NCI-H2227 treated with DMSO at 0.1 percent for 48 hours (cell line): ENCODE data around the gene ADGRD1.

ENCODE experiments used
- DNase-seq: peaks from one replicate; lab custom pipeline; 2025; lab: John Stamatoyannopoulos, UW

The ADGRD1 gene

GRCh38 chr12:131043401-131043871 is 89.7 kb downstream of the ADGRD1 start:
- no peak for DNase-seq

DNA sequence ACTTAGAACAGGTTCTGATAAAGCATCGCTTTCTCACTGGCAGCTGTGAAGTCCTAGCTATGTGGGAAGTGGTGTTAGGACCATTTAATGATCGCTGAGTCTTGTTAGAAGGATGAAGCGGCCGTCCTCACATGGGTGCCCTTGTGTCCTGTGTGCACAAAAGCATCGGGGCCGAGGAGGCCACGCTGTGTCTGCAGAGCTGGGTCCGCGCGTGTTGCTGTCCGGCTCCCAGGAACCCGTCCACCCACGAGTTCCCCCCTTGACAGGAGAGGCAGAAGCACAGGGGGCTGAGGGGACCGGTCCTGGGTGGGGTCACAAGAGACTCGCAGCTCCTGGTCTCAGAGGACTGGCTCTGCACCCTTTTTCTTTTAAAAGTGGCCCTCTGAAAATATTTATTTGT is 90.4 kb downstream of the ADGRD1 start:
- DNase-seq: no peak

DNA sequence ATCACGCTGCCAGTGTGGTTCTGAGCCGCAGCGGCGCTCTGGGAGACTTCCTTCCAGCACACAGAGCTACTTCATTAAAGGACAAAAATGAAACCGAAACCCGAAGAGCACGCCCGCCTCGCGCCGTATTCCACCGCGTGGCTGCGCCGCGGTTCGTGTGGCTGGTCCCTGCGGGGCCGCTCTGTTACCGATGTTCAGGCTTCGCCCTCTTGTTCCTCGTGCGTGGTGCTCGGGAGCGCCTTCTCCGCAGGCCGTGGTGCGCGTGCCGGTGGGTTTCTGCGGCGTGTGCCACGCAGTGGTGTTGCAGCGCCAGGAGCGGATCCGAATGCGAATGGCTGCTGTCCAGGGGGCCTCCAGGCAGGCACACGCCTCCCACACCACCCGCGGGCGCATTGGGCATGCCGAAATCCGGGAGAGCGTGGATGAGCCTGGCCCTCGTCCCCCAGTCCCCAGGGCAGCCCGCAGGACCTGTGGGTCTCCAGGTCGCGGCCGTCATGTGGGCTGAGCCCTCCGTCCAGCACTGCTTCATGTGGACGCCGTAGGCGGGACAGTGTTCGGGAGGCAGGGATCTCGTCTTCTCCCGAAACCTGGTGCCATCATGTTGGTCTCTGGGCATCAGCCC is 91.2 kb downstream of the ADGRD1 start:
- peak; percentile 12 for DNase-seq

DNA sequence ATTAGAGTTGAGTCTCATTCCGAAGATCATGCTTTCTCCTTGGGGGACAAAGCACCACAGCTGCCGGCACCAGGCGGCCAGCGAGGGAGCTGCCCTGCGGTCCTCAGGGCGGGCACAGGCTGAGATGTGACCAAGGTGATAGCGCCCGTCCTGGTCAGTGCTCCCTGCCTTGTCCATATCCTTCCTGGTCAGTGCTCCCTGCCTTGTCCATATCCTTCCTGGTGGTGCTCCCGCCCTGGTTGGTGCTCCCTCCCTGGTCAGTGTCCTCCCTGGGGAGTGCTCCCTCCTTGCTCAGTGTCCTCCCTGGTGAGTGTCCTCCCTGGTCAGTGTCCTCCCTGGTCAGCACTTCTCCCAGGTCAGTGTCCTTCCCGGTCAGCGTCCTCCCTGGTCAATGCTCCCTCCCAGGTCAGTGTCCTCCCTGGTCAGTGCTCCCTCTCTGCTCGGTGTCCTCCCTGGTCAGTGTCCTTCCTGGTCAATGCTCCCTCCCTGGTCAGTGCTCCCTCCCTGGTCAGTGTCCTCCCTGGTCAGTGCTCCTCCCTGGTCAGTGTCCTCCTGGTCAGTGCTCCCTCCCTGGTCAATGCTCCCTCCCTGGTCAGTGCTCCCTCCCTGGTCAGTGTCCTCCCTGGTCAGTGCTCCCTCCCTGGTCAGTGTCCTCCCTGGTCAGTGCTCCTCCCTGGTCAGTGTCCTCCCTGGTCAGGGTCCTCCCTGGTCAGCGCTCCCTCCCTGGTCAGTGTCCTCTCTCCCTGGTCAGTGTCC is 92.2 kb downstream of the ADGRD1 start:
- no peak for DNase-seq

DNA sequence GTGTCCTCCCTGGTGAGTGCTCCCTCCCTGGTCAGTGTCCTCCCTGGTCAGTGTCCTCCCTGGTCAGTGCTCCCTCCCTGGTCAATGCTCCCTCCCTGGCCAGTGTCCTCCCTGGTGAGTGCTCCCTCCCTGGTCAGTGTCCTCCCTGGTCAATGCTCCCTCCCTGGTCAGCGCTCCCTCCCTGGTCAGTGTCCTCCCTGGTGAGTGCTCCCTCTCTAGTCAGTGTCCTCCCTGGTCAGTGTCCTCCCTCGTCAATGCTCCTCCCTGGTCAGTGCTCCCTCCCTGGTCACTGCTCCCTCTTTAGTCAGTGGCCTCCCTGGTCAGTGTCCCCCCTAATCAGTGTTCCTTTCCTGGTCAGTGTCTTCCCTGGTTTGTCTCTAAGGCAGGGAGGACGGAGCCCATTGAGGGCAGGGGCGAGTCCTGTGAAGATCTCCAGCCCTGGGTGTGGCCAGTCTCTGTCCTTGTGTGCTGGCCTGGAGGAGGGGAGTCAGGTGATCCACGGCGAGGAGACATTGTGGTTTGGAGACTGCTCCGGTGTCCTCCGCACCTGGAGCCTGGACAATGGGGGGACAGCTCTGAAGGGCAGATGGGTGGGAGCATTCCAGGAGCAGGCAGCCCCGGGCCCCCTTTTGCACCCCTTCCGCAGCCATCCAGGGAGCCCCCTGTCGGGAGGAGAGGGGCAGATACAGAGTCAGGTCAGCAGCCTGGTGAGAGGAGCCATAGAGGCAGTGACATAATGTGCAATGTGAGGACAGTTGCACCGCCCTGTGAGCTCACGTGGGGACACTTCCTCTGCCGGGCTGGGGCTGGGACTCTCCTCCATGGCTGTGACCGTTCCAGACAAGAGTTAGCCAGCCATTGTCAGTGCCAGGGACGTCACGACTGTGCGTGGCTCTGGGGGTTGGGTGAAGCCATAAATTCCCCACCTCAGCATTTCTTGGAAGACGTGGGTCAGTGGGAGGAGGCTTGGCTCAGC is 93.4 kb downstream of the ADGRD1 start:
- DNase-seq: no peak

DNA sequence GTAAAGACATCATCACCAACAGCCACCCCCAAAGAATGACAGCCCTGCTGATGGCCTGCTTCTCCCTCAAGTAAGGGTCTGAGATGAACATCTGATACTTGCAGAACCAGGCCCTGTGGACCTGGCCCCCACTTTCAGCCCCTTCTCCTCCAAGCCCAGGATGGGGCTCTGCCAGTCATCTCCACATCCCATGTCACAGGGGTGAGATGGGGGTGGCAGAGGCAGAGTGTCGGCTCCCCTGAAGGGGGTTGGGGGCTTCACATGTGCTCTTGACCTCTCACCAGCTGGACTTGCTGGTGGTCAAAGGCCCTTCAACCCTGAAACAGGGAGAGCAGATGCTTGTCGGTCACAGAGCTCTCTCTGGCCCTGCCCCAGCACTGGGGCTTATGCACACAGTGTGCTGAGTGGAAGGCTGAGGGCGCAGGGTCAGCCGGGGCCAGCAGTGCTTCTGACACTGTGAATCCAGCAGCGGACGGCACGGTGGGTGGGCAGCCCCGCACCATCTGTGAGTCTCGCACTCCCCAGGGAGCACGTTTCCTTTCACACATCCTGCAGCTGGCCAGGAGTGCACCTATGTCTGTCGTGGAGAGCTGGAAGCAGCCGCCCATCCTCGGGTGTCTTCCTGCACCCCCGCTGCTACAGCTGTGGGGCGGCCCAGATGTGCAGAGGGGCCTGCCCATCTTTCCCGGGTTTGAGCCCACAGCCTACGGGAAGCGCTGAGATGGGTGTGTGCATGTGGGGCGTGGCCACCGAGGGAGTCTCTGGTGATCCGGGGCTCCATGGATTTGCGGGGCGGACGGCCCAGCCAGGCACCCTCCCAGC is 94.3 kb downstream of the ADGRD1 start:
- DNase-seq: no peak

DNA sequence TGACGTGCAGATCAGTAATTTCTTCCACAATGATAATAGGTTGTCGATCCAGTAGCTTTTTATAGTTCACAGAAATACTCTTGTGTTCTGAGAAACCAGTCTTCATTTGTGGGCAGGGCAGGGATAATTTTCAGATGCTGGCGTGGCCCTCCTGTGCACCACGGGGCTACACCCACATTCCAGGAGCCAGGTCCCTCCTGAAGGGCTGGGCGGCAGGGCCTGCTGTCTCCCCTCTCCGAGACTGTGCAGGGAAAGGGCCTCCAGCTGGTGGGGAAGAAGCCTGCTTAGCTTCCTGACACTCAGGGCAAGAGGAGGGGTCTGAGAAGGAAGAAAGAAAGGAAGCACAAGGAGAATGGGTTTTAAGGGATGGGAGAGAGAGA is 94.9 kb downstream of the ADGRD1 start:
- DNase-seq: no peak

DNA sequence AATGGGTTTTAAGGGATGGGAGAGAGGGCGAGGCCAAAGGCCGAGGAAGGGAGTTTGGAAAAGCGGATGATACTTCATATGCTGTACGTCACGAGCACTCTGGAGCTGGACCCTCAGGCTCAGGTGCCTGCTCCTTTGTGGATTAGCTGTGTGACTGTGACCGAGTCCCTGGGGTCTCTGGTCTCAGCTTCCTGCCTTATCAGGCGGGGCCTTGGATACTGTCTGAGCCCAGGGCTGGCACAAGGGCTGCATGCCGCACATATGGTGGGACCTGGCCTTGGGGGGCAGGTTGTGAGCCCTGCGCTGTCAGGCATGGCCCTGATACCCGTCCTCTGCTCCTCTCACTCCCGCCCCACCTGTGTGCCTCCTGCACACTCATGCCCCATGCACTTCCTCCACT is 95.3 kb downstream of the ADGRD1 start:
- no peak for DNase-seq

GRCh38 chr12:131049549-131050339 is 96.0 kb downstream of the ADGRD1 start:
- DNase-seq: no peak

DNA sequence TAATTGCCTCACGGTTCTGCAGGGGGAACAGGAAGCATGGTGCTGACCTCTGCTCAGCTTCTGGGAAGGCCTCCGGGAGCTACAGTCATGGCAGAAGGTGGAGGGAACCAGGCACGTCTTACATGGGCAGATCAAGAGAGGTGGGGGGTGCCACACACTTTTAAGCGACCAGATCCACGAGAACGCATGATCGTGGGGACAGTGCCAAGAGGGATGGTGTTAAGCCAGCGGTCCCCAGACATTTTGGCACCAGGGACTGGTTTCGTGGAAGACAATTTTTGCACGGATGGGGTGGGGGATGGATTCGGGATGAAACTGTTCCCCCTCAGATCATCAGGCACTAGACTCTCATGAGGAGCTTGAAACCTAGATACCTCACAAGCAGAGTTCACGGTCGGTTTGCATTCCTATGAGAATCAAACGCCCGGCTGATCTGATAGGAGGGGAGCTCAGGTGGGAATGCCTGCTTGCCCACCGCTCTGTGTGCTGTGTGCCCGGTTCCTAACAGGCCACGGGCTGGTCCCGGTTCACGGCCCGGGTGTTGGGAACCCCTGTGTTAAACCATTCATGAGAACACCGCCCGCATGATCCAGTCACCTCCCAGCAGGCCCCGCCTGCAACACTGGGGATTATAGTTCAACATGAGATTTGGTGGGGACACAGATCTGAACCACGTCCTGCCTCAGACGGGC is 96.9 kb downstream of the ADGRD1 start:
- DNase-seq: no peak

GRCh38 chr12:131051155-131051473 is 97.4 kb downstream of the ADGRD1 start:
- no peak for DNase-seq

DNA sequence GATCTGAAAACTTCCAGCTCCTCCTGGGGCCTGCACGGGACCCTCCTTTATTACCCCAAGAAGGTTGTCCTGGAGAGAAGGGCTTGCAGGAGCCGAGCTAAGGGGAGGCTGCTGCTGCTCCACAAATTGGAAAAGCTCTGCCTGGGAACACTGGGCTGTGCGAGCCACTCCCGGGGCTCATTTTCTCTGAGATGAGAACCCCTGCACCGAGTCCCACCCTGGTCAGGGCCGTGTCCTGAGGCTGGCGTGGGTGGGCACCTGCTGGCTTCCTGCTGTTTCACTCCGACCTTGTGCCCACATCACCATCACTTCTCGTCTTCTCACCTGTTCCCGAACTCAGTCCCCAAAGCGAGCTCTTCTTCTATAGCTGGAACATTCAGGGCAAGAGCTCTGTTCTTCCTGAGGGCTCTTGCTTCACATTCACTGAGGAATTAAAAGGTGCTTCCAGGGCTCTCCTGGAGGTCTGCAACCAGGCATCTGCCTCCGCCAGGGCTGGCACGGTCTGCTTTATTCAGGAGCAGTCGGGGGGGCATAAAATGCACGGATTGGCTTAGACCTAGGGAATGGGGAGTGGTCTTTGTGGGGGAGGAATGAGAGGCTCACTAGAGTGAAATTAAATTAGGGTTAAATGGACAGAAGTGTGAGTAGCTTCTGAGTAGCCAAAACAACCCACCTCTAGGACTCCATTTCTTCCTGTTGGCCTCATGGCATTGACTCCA is 98.5 kb downstream of the ADGRD1 start:
- DNase-seq: no peak

DNA sequence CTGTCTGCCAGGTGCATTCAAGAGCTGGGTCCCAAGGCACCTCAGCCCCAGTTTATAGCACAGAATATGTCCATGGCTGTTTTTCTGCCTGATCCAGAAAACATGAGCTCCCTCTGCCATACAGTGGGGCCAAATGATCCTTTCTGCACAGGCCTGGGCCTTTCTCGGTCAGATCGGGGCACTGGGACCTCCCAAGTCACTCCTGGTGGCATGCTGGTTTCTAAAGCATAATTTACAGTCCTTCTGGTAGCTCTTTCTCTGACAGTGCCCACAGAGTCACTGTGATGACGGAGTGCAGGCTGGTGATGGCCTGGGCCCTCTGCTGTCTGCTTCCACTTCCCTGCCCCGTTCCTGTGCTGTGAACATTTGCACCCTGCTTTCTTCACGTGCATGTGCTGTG is 99.2 kb downstream of the ADGRD1 start:
- no peak for DNase-seq

GRCh38 chr12:131053567-131053966 is 99.9 kb downstream of the ADGRD1 start:
- no peak for DNase-seq

- DNase-seq: no peak
Measured at GRCh38 chr12:131054345-131055092, 100.8 kb downstream of the ADGRD1 start.

DNA sequence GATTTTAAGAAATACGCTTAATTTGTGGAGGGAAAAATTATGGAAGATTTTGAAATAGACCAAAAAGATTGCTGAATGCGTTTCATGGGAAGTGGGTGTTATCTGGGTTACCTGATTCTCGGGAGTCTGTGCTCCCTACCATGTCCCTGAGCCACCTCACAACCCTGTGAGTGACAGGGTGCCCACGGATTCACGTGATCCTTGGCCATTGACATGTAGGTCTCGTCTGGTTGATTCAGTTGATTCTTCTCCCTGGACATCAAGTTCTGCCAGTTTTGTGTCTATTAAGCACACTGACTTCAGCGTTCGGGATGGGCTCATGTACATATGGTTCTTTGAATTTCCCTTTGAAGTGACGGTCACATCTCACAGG is 101.4 kb downstream of the ADGRD1 start:
- no peak for DNase-seq

GRCh38 chr12:131055596-131056233 is 102.0 kb downstream of the ADGRD1 start:
- DNase-seq: no peak

DNA sequence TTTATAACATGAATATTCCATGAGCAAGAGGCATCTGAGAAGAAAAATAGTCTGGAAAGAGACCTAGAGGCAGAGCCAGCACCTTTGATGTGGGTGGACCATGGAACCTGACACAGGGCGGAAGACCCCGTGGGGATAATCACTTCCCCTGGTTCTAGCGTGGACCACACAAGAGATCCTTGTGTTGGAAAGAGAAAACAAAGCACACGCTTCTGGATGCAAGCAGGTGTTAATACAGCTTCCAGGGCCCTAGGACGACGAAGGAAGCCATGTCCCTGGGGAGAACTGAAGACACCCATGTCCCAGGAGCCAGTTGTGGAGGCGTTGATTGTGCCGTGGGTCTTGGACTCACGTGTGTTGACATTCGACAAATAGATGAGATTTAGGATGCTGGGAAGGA is 102.9 kb downstream of the ADGRD1 start:
- no peak for DNase-seq
